Upper lobe of left lung (tissue), 6 donors: ENCODE results near the gene SCN5A. TPM values are rescaled to one million over a fixed set of nuclear protein-coding genes. Genes with fewer than 3 reads are reported as not detected.

ENCODE experiments used
- ATAC-seq, 2 donors: fragments of 200-7000 bp; cut with Tn5 transposase; one replicate each; pipeline ENCODE4 v1.9.1; 2022; ENCODE audit warnings: mild to moderate bottlenecking in 2 of 2, moderate library complexity in 2 of 2; ENCODE audit not compliant: low FRiP score in 2 of 2
- DNase-seq, 2 donors: peaks; one replicate each; pipeline ENCODE4 v3.0.0-alpha.2; 2019 to 2020
- H3K27ac ChIP-seq, 4 donors: fragments of 200-600 bp; sonication (generic); one replicate each; pipeline ENCODE4 v1.5.1; 2016 to 2019
- H3K27me3 ChIP-seq, 4 donors: fragments of 200-600 bp; sonication (generic); one replicate each; pipeline ENCODE4 v1.5.1; 2017 to 2019
- H3K36me3 ChIP-seq, 4 donors: fragments of 200-600 bp; sonication (generic); one replicate each; pipeline ENCODE4 v1.5.1; 2016 to 2019
- H3K4me1 ChIP-seq, 4 donors: fragments of 200-600 bp; sonication (generic); one replicate each; pipeline ENCODE4 v1.5.1; 2018 to 2019
- H3K4me3 ChIP-seq, 4 donors: fragments of 200-600 bp; sonication (generic); one replicate each; pipeline ENCODE4 v1.5.1; 2017 to 2019; ENCODE audit warnings: mild to moderate bottlenecking in 2 of 4, moderate library complexity in 1 of 4
- H3K9me3 ChIP-seq, 4 donors: fragments of 200-600 bp; sonication (generic); one replicate each; pipeline ENCODE4 v1.5.1; 2018 to 2019
- CTCF ChIP-seq, 6 experiments: fragments of 450-650 bp in 4 of 6; fragments of 200-600 bp in 2 of 6; sonication (generic) in 2 of 6; IDR thresholded peaks; one replicate each; pipeline ENCODE4 v1.5.1; 2016 to 2019; ENCODE audit warnings: antibody characterized with exemption in 6 of 6
- EP300 ChIP-seq, 4 donors: sonication (generic); formaldehyde crosslinking; IDR thresholded peaks; one replicate each; pipeline ENCODE4 v1.5.1; 2017; ENCODE audit warnings: antibody characterized with exemption in 4 of 4, control low read depth in 2 of 4
- POLR2A ChIP-seq, 4 donors: fragments of 450-650 bp; IDR thresholded peaks; one replicate each; pipeline ENCODE4 v1.5.1; 2016 to 2017; ENCODE audit warnings: antibody characterized with exemption in 4 of 4, mild to moderate bottlenecking in 2 of 4
- POLR2AphosphoS5 ChIP-seq, 2 donors: sonication (generic); formaldehyde crosslinking; IDR thresholded peaks; one replicate each; pipeline ENCODE4 v1.5.1; 2017; ENCODE audit warnings: antibody characterized with exemption in 2 of 2
- WGBS, 2 donors: methylation state at CpG; one replicate each; pipeline ENCODE4 v1.1.5; 2017 to 2018; 5-methylcytosine and 5-hydroxymethylcytosine counted together
- total RNA-seq, 6 donors: library from RNA; depleted of rRNA in 4 of 6; stranded (reverse); fragments of >200 nt in 4 of 6; gene quantifications; one replicate each; pipeline versions ENCODE4 v1.1.0 to v1.2.1, GENCODE V29; 2016 to 2021
- donor health status: DM: no; HTN: no; CAD: no; lungs with moderate emphysema.
- donor health status: DM: no; HTN: yes; CAD: no; lungs with severe emphysema.

The SCN5A gene
- total RNA-seq, 6 donors from 2014 or later = under 0.01 to 0.30 (median 0.10) TPM; not detected in 1

GRCh38 chr3:38648024-38648658 is 1.3 kb downstream of the SCN5A start:
- 91 to 92% methylated on average over 4 to 7 of the region's 7 CpGs for WGBS, 2 donors
- ATAC-seq (no peak), DNase-seq (no peak)
- H3K9me3 ChIP-seq = no peaks in the 10 kb centered on the region
- H3K27me3 ChIP-seq = peaks cover 0 to 19% (median 7%) of the 10 kb centered on the region in 4 donors
- TF ChIP-seq POLR2AphosphoS5 (IDR thresholded peaks at IDR 0.05) (no peak), POLR2A (IDR thresholded peaks at IDR 0.05) (no peak)
- H3K27ac ChIP-seq = no peak overlapping the region
- H3K4me3 ChIP-seq = no peak overlapping the region
- no peaks in the 10 kb centered on the region for H3K36me3 ChIP-seq
- H3K4me1 ChIP-seq = peaks cover 13 to 24% (median 17%) of the 10 kb centered on the region in 4 donors

- Histone ChIP-seq H3K9me3 (no peaks in the 10 kb centered on the region), H3K4me3 (no peak overlapping the region), H3K27ac (no peak overlapping the region), H3K4me1 (peaks cover 13 to 24% (median 17%) of the 10 kb centered on the region in 4 donors), H3K27me3 (peaks cover 0 to 19% (median 7%) of the 10 kb centered on the region in 4 donors), H3K36me3 (no peaks in the 10 kb centered on the region)
- no peak for TF ChIP-seq CTCF (IDR thresholded peaks at IDR 0.05)
- TF ChIP-seq POLR2A (IDR thresholded peaks at IDR 0.05) = no peak
- no peak for TF ChIP-seq EP300 (IDR thresholded peaks at IDR 0.05)
- no peak for TF ChIP-seq POLR2AphosphoS5 (IDR thresholded peaks at IDR 0.05)
- no peak for ATAC-seq
- WGBS, 2 donors = 83 to 85% methylated on average over 7 of the region's 7 CpGs
- no peak for DNase-seq
Observed at GRCh38 chr3:38647217-38647970, 2.1 kb downstream of the SCN5A start.

- Histone ChIP-seq H3K4me3 (no peak overlapping the region), H3K27ac (no peak overlapping the region), H3K4me1 (peaks cover 13 to 24% (median 17%) of the 10 kb centered on the region in 4 donors), H3K36me3 (no peaks in the 10 kb centered on the region), H3K27me3 (peaks cover 0 to 19% (median 7%) of the 10 kb centered on the region in 4 donors), H3K9me3 (no peaks in the 10 kb centered on the region)
- ATAC-seq (no peak), DNase-seq (no peak)
- 66 to 77% methylated on average over 3 of the region's 3 CpGs for WGBS, 2 donors
- TF ChIP-seq EP300 (IDR thresholded peaks at IDR 0.05) = no peak
- TF ChIP-seq POLR2AphosphoS5 (IDR thresholded peaks at IDR 0.05) = no peak
- no peak for TF ChIP-seq POLR2A (IDR thresholded peaks at IDR 0.05)
- TF ChIP-seq CTCF (IDR thresholded peaks at IDR 0.05) = no peak
Observed at GRCh38 chr3:38646630-38647029, 2.9 kb downstream of the SCN5A start.

GRCh38 chr3:38646062-38646461 is 3.4 kb downstream of the SCN5A start:
- Histone ChIP-seq H3K27ac (no peak overlapping the region), H3K27me3 (peaks cover 0 to 19% (median 7%) of the 10 kb centered on the region in 4 donors), H3K9me3 (no peaks in the 10 kb centered on the region), H3K4me1 (peaks cover 13 to 23% (median 16%) of the 10 kb centered on the region in 4 donors), H3K36me3 (no peaks in the 10 kb centered on the region), H3K4me3 (no peak overlapping the region)
- TF ChIP-seq POLR2A (IDR thresholded peaks at IDR 0.05) (no peak), EP300 (IDR thresholded peaks at IDR 0.05) (no peak), POLR2AphosphoS5 (IDR thresholded peaks at IDR 0.05) (no peak), CTCF (IDR thresholded peaks at IDR 0.05) (no peak)
- ATAC-seq = no peak
- no peak for DNase-seq
- WGBS, 2 donors = 80 to 91% methylated on average over 4 of the region's 4 CpGs

- H3K36me3 ChIP-seq = no peaks in the 10 kb centered on the region
- ATAC-seq = no peak
- H3K4me1 ChIP-seq = peaks cover 13 to 18% (median 14%) of the 10 kb centered on the region in 4 donors
- WGBS, 2 donors = 62 to 79% methylated on average over 8 of the region's 8 CpGs
- no peak overlapping the region for H3K4me3 ChIP-seq
- no peak for TF ChIP-seq POLR2AphosphoS5 (IDR thresholded peaks at IDR 0.05)
- TF ChIP-seq EP300 (IDR thresholded peaks at IDR 0.05) = no peak
- TF ChIP-seq POLR2A (IDR thresholded peaks at IDR 0.05) = no peak
- no peak for TF ChIP-seq CTCF (IDR thresholded peaks at IDR 0.05)
- H3K27ac ChIP-seq = no peak overlapping the region
- peaks cover 0 to 19% (median 7%) of the 10 kb centered on the region in 4 donors for H3K27me3 ChIP-seq
- no peak for DNase-seq
- no peaks in the 10 kb centered on the region for H3K9me3 ChIP-seq
Observed at GRCh38 chr3:38645601-38646000, 3.9 kb downstream of the SCN5A start.
